HG03108 (cell line): ENCODE results near the gene SMCO4.
A peak's percentile ranks its signal among the peaks of the same experiment; 100 is the strongest.

Experiments
- ATAC-seq: cut with Tn5 transposase; IDR thresholded peaks from one replicate; pipeline ENCODE4 v1.9.1; 2021; ENCODE audit warnings: moderate library complexity; ENCODE audit not compliant: unreplicated experiment

SMCO4 gene

GRCh38 chr11:93529707-93530467 lies 13.3 kb downstream of the SMCO4 start:
- ATAC-seq, result no peak

- no peak for ATAC-seq
Observed at GRCh38 chr11:93528757-93529645, 14.2 kb downstream of the SMCO4 start.

DNA sequence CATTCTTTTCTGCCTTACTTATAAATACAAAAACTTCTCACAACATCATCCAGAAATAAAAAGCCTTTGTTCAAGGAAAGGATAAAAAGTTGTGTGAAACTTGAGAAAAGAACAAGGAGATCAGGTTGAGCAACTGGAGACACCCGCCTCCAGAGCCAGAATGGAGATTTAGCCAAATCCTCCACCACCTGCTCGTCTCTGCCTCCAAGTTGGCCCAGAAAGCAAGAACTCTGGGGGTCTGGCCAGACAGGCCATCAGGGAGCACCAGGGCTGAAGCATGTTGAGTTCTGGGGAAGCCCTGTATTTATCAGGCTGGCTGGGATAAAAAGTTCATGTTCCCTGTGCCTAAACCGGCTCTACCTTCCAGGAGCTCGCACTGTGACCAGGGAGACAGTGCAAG lies 14.9 kb downstream of the SMCO4 start:
- ATAC-seq, result no peak

GRCh38 chr11:93526641-93527583 lies 16.3 kb downstream of the SMCO4 start:
- no peak for ATAC-seq

GRCh38 chr11:93526346-93526633 lies 16.9 kb downstream of the SMCO4 start:
- ATAC-seq, result no peak

DNA sequence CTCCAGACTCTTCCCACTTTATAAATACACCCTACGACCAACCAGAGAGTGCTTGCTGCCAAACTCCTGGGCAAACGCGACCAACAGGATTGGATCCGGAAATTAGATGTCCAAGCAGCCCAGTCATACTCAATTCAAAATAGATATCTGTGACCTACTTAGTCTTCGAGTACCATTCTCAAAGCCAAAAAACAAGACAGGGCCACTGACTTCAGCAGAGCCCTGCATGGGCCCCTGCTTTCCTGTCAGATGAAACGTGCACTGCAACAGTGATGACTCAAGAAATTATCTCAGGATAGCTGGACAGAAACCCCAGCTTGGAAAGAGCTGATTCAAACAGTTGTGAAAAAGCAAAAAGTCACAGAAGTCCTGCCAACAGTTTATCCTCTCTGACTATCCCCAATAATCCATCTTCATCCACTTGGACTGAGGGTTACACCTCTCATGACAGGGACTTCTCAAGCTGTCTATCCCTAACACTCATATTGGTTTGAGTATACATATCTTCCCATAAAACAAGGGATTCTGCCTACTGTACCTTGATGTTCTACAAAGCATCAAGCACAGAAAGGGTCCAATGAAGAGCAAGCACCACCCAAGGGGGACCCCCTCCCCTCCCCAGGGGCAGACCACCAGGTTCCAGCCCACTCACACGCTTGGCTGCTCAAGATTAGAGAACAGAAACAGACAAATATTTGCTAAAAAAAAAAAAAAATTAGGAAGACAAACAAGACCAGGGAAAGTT lies 17.4 kb downstream of the SMCO4 start:
- ATAC-seq, result no peak

- no peak for ATAC-seq
Observed at GRCh38 chr11:93524858-93525257, 18.3 kb downstream of the SMCO4 start.

DNA sequence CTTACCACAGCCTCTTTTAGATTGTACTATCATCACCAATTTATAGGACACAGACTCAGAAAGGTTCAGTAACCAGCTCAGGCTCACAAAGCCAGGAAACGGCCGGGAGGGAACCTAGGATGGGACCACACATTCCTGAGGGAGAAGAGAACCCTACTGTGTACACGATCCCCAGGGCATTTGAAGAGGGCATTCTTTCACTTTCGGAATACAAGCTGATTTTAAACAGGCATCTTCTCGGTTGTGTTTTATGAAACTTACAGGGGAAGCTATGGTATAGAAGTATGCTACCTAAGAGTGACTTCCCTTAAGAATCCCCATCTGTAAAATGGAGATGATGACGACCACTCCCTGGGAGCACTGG lies 19.0 kb downstream of the SMCO4 start:
- peak; percentile 30 for ATAC-seq

DNA sequence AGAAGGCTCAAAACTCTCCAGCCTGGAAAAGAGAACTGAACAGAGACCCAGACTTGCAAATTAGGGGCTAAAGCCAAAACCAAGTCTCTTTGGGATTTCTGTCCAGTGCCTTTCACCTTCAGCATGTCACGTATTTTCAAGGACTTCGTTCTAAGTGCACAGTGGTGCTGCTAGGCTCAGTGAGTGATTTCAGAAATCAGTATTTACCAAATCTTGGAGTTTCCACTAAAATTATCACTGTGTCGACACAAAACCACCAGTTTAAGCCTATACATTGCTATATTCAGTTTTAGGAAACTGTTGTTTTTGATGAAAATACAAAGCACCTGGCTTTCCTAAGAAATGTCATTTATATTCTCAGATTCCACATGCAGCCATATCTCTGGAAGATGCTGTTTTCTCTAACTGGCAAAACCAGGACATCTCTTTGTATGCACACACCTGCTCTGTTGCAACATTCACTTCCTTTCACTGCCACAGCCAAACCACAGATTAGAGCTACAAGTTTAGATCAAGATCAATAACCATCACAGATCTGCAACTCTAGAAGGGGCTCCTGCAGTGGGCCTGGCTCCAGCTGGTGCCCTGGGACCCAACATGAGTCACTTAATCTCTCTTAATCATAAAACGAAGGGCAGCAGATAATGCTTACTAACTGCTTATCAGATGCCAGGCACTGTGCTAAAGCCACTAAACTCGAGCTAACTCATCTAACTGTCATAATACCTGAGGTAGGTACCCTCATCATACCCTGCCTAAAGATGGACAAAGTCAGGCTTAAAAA lies 22.3 kb downstream of the SMCO4 start:
- ATAC-seq, result no peak

DNA sequence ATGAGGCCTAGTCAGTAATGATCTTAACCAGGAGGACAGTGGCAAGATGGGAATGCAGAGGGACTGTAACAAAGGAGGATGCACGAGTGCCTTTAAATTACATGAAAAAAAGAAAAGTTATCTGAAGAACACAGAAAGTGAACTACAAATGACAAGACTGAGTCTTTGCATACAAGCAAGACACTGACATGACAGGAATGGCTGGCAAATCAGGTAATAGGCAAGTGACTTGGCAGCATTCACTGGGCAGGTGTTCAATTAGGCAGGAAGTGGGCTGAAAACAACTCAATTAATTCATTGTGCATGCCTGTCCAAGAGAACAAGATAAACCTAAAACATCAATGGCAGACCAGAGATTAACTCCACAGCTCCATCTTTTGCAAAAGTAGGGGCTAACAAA lies 24.0 kb downstream of the SMCO4 start:
- no peak for ATAC-seq

- ATAC-seq, result no peak
Observed at GRCh38 chr11:93518081-93518480, 25.1 kb downstream of the SMCO4 start.

DNA sequence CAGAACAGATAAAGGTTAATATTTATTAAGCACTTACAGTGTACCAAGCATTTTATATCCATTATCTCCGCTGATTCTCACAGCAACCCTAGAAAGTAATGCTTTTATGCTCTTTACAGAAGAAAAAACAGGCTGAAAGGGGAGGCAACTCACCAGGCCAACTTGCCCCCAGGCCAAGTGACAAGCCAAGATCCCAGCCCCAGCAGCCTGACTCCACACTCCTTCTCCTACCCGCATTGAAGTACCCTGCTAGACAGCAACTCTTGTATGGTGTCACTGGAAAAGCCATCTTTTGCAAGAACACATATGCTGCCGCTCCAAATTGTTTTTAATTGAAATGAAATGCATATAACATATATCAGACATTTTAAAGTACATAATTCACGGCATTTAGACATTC lies 25.6 kb downstream of the SMCO4 start:
- no peak for ATAC-seq

- ATAC-seq, result no peak
Observed at GRCh38 chr11:93517041-93517440, 26.1 kb downstream of the SMCO4 start.

- ATAC-seq, result no peak
Observed at GRCh38 chr11:93515441-93516025, 27.7 kb downstream of the SMCO4 start.

- ATAC-seq, result no peak
Observed at GRCh38 chr11:93514712-93515111, 28.5 kb downstream of the SMCO4 start.

DNA sequence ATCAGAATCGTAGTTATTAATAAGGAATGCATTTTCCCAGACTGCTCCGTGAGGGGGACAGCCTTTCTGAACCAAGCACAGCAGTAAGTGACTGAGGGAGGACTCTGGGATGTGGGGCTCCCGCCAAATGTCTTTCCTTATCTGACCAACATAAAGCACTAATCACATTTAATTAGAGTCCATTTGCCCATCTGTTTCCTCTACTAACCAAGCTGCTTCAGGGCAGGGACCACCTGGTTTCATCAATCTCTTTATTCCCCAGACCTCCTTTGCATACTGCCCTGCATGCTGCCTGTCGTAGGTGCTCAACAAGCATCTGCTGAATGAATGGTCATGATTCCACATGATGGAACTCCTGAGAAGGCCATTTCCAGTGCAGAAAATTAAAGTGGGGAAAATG lies 29.4 kb downstream of the SMCO4 start:
- ATAC-seq, result no peak

DNA sequence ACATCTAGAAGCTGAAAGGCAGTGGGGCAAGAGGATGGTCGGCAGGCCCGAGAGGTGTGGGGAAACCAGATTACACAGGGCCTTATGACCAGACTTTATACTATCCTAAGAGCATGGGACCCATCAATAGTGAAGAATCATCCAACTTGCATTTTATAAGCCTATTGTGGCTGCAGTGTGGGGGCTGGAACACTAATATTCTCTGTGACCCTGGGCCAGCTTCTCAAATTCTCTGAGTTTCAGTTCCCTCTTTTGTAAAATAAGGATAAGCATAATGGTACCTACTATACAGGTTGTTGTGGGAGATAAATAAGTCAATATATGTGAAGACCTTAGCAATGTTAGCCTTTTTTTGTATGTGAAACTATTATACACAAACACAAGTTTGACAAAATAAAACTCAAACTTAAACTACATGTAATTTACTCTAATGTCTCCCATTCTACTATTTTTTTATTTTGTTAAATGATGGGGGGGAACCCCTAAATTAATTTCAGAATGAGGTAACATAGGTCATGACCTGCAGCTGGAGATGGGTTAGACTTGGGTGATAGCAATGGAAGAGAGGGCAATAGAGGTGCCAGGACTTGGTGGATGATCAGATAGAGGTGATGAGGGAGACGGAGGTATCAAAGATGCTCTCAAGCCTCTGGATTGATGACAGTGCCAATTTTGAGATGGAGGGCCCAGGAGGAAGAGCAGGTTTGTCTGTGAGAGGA lies 30.1 kb downstream of the SMCO4 start:
- peak; percentile 50 for ATAC-seq

- peak; percentile 82 for ATAC-seq
Observed at GRCh38 chr11:93512073-93512475, 31.1 kb downstream of the SMCO4 start.
